Epithelial cell of prostate (primary cell): Measurements from ENCODE around the gene BCAP31.
"Not testable (repeated sequence)": the region's sequence is repeated elsewhere in the genome, so short reads cannot be mapped to it uniquely, and the experiment has no call there.

Experiments used
- DNase-seq: peaks from one replicate; pipeline ENCODE4 v3.0.0-alpha.2; 2011; ENCODE audit warnings: low read depth, low spot score
- H3K27ac ChIP-seq: fragments of 450-650 bp; 2 replicates; pipeline ENCODE4 v1.5.1; 2017; ENCODE audit warnings: mild to moderate bottlenecking

BCAP31 gene

DNA sequence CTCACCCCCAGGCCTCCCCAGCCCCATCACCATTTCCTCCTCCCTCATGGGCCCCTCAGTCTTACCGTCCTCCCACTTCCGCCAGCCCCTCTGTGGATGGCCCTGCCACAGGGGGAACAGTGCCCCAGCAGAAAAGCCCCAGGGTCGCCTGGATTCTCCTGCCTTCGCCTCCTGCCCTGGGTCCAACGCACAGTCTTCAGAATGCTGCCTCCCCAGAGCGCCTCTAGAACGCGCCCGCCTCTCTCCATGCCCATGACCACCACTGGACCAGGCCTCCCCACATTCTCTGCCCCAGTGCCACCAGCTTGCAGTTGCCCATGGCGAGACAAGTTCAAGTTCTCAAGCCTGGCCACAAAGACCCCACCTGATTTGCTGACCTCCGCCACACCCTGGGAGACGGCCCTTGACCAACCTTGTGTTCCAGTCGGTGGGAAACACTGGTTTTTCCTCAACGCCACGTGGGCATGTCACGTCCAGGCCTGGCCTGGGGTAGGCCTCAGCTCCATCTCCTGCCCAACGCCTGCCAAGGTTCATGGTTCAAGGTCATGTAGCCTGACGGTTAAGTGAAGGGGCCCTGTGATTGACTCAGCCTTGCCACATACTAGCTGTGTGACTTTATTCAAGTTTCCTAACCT lies 39.2 kb upstream of the BCAP31 start:
- DNase-seq: no peak
- no peak overlapping the region for H3K27ac ChIP-seq

DNA sequence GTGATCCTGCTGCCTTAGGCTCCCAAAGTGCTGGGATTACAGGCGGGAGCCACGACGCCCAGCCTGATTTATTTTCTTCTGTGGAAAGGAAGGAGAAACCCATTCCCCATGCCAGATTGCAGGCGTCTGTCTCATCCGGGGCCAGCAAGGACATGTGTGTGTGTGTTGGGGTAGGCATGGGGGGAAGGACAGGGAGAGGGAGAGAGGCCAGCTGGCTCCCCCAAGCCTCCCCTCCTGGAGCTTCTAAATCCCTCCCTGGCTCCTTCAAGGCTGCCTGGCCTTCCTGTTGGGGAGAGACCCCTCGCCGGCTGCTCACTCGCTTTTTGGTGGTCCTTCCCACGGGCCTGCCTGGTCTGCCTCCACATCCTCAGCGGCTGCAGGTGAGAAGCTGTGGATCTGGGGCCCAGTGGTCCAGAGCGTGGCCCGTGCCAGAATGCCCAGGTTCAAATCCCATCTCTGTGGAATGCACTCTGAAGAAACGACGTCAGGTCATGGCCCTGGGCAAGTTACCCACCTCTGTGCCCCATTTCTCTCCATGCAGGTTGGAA lies 38.5 kb upstream of the BCAP31 start:
- no peak for DNase-seq

DNA sequence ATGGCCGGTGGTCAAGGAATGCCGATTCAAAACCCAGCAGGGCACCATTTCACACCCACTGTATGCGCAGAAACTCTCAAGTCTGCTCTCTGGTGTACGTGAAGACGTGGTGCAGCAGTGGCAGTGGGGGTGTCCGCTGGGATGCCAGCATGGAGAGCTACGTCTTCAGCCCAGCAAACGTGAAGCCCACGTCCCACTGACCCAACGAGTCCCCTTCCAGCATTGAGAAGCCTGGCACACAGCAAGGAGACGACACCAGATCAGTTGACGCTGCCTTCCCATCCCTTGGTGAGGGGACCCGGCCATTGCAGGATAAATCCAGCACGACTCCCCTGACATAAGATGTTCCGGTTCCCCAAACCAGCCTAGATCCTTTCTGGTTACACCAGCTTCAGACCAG lies 37.7 kb upstream of the BCAP31 start:
- H3K27ac ChIP-seq: no peak overlapping the region
- no peak for DNase-seq

More for the DNA sequence above, 38.5 kb upstream of the BCAP31 start:
- no peak overlapping the region for H3K27ac ChIP-seq

DNA sequence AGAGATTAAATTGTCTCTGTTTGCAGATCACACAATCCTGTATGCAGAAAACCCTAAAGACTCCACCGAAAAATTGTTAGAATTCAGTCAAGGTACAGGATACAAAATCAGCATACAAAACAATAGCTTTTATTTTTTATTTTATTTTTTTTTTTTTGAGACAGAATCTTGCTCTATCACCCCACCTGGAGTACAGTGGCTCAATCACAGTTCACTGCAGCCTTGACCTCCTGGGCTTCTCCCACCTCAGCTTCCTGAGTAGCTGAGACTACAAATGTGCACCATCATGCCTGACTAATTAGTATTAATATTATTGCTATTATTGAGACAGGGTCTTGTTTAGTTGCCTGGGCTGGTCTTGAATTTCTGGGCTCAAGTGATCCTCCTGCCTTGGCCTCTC lies 30.9 kb upstream of the BCAP31 start:
- no peak overlapping the region for H3K27ac ChIP-seq
- DNase-seq: no peak

DNA sequence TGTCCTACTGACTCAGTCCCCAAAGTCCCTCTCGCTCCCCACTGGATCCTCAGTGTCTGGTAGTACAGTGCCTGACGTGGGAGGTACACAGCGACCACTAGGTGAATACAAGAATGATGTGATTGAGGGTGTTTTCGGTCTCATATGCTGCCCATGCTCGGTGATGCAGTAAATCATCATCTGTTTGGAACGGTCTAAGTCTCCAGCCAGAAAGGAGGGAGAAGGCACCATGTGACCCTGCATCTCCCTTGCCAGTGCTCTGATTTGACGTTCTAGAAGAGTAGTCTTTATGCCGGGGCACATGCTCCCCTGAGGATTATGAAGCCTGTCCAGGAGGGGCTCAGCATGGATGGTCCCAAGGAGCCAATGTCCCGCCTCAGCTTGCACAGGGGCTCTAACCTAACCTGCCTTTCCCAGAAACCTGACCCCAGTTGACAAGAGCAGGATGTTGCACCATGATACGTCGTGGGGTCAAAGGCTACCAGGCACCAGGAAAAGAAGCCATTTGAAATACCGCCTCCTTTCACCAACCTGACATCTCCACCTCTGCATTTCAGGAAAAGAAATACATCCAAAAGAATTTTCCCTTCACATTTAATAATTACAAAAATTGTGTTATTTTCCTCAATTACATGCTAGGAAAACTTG lies 26.1 kb upstream of the BCAP31 start:
- no peak for DNase-seq
- no peak overlapping the region for H3K27ac ChIP-seq

DNA sequence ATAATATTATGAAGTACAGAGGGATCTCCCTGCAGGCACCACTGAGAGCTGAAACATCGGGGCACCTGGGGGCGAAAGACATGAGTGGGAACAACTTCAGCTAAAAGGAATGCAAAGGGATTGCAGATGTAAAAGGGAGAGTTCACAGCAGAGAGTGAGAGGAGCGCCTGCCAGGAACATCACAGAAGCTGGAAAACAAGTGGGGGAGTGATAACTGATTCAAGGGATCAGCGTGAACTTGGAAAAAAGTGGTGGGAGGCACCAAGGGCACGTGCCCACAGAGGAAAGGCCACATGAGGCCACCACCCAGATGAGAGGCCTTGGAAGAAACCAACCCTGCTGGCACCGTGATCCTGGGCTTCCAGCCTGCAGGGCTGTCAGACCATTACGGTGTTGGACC lies 24.8 kb upstream of the BCAP31 start:
- not testable (repeated sequence) for H3K27ac ChIP-seq, DNase-seq

DNA sequence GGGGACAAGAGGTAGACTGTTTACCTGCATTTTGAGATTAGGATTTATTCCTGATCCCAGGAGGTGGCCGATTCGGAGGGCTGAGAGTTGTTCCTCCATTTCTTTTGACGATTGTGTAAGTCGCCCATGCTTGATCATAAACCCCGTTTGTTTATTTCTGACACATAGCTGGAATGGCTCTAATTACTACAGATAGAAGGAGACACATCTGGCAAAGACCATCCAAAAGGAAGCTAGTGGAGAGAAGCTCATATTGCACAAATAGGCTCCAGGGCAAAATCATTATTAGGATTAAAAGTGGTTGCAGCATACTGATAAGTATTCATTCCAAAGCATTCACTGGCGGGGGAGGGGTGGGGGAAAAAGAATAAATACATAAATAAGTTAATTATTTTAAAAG lies 22.8 kb upstream of the BCAP31 start:
- DNase-seq, H3K27ac ChIP-seq: not testable (repeated sequence)

DNA sequence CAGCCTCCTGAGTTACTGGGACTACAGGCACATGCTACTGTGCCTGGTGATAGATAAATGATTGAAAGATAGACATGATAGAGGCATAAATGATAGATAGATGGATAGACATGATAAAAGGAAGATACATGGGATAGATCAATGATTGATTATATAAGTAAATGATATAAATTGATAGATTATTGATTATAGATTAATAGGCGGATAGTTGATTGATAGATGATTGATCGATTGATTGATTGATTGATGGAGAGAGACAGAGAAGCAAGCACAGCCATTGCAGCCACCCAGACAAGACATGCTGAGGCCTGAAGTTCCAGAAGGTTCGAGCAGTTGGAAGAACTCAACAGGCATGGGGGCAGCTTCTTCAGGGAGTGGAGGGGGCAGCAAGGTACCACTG lies 22.2 kb upstream of the BCAP31 start:
- H3K27ac ChIP-seq: no peak overlapping the region
- DNase-seq: no peak

DNA sequence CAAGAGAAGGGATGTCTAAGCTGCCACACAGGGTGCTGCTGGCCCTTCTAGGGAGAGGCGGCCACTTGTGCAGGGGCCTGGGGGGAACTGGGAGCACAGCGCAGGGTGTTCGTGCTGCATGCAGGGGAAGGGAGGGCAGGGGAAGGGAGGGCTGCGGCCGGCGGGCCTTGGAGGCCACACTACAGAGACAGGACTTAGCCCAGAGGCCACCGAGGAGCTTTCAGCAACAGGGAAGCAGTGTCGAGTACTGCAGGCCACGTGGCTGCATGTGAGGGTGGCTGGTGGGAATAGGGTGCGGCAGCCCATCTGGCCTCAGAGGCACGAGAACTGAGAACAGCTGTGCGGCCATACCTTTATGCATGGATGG lies 20.9 kb upstream of the BCAP31 start:
- not testable (repeated sequence) for H3K27ac ChIP-seq, DNase-seq

DNA sequence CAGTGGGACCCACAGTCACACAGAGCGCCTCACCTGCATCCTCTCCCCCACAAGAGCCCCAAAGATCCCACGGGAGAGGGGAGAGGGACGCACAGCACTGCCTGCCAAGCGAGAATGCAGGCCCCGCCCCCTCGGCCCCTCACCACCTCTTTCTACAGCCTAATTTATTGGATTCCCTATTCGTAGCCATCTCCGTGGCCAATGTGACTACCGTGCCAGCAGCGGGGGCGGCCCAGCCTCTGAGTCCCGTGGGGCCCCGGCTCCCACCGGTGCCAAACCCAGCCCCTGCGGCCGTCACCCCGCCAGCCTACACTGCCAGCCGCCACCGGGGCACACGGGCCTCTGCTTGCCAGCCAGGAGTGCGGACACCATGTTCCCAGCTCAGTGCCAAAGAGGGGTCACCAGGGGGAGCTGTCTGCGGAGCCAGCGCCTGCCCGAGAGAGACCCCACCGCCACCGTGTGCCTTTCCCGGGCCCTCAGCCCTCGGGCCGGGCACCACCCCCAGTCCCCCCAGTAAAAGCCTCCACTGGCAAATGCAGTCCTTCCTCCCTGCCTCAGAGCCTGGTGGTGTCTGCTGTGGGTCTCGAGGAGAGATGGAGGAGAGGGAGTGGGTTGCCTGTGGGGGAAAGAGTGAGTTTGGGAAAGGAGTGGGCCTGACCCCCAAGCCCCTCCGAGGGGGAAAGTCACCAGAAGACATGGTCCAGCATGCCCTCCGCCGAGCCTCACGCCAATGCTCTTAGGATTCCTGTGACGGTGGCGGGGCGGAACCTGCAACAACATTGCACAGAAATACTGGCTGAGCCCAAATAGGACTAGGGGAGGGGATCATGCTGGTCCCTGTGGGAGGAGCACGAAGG lies 20.3 kb upstream of the BCAP31 start:
- no peak for DNase-seq
- no peak overlapping the region for H3K27ac ChIP-seq

DNA sequence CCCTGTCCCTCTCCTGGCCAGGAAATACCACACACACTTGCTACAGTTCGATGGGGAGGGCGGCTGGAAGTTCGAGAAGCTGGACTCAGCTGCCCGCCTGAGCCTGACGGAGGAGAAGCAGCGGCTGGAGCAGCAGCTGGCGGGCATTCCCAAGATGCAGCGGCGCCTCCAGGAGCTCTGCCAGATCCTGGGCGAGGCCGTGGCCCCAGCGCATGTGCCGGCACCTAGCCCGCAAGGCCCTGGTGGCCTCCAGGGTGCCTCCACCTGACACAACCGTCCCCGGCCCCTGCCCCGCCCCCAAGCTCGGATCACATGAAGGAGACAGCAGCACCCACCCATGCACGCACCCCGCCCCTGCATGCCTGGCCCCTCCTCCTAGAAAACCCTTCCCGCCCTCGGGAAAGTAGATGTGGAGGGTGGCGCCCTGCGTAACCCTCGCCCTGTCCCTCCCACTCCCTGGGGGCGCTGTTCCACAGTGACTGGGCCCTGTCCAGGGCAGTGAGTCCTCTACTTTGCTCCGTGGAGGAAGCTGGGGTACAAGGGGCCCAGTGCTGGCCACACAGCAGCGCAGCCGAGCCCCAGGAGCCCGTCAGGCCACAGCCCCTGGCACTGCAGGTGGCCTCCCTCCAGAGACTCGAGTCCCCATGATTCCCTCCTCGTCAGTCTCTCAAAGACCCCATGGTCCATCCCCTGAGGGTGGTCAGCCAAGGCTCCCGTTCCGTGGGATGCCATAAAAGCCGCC lies 19.5 kb upstream of the BCAP31 start:
- H3K27ac ChIP-seq: not testable (repeated sequence)

DNA sequence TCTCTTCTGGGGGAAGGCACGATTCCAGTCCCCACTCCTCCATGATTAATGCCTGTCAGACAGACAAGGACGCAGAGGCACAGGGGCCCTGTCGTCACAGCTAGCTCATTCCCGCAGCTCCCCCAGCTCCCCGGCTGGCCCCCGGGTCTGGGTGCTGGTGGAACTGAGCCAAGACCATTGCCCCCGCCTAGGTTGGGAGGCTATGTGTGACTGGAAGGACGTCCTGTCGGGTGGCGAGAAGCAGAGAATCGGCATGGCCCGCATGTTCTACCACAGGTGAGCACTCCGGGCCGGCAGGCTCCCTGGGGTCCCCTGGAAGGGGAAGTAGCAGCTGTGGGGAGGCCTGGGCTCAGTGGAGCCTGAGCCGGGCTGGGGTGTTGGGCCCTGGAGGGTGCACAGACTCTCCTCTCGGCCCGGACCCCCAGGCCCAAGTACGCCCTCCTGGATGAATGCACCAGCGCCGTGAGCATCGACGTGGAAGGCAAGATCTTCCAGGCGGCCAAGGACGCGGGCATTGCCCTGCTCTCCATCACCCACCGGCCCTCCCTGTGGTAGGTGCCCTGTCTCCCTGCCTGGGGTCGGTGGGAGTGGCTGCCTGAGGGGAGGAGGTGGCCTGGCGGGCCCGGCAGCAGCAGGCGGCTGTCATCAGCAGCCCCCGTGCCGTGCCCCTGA lies 18.7 kb upstream of the BCAP31 start:
- DNase-seq, H3K27ac ChIP-seq: not testable (repeated sequence)

More for the DNA sequence above, 19.5 kb upstream of the BCAP31 start:
- DNase-seq: not testable (repeated sequence)

DNA sequence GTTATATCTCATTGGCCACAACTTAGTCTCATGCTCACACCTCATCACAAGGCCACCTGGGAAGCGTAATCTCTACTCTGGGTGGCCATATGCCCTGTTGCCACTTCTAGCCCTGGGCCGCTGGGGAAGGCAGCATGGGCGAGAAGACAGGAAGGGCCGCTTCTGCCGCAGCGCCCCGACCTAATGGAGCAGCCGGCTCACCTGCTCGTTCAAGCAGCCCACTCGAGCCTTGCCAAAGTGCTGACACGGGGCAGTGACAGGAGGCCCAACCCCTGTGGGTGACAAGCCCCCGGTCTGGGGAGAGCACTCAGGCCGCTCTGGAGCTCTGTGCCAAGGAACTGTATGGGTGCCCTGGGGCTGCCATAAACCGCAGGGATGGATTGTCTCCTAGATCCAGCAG lies 17.9 kb upstream of the BCAP31 start:
- not testable (repeated sequence) for DNase-seq, H3K27ac ChIP-seq

DNA sequence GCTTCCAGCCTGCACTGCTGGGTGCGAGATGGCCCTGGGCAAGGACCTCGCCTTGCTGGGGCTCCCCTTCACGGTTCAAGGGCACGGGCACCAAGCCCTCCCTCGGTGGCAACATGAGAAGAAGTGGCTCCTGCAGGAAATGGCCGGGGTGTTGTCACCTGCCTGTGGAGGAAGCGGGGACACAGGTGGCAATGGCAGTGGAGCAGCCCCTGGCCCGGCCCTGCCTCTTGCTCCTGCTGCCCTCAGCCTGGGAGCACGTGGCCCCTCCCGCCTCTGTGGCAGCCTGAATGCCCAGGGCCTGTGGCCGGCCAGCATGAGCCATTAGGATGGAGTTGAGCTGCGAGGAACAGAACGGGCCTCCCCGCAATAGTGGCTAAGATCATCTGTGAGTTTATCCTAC lies 17.3 kb upstream of the BCAP31 start:
- H3K27ac ChIP-seq: no peak overlapping the region
- DNase-seq: no peak

DNA sequence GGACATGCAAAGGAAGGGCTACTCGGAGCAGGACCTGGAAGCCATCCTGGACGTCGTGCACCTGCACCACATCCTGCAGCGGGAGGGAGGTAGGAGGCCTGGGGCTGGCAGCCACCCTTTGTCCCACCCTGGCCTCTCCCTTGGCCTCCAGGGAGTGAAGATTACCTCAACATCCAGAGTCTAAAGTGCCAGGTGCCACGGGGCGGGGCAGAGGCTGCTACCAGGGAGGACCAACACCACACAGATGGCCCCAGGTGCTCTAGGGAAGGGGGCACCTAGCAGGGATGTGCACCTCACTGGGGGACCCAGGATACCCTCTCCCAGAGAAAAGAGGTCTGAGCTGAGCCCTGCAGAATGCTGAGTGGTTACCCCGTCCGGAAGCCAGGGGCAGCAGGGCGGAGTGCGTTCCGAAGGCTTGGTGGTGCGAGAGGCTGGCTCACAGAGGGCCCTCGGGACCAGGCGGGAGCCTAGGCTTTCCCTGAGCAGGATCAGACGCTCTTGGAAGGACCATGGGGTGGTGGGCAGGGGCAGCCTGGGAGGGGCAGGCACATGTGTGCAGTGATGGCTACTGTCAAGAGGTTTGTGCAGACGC lies 16.5 kb upstream of the BCAP31 start:
- no peak for DNase-seq
- H3K27ac ChIP-seq: no peak overlapping the region

DNA sequence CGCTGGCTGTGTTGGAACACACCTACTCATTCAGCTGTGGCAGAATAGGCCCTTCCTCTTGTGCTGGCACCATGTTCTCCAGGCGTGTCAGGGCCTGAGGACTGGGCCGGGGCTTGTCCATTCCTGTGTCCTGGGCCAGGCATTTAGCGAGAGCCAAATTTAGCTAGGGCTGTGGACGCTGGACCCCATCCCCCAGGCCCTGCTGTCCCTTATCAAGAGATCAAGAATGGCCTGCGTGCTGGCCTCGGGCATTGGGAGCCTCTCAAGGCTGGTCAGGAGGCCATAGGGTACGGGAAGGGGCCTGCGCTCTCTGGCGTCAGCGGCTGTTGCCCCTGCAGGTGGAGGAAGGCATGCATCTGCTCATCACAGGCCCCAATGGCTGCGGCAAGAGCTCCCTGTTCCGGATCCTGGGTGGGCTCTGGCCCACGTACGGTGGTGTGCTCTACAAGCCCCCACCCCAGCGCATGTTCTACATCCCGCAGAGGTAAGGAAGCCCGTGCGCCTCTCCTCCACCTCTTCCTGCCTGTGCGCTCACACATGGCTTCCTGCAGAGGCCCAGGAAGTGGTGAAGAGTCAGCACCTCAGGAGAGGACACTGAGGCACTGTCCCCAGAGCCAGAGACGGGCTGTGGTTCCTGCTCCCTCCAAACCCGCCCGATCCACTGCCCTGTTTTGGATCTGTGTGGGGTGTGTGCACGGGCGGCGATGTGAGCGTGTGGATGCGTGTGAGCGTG lies 15.7 kb upstream of the BCAP31 start:
- DNase-seq: no peak
- H3K27ac ChIP-seq: no peak overlapping the region

DNA sequence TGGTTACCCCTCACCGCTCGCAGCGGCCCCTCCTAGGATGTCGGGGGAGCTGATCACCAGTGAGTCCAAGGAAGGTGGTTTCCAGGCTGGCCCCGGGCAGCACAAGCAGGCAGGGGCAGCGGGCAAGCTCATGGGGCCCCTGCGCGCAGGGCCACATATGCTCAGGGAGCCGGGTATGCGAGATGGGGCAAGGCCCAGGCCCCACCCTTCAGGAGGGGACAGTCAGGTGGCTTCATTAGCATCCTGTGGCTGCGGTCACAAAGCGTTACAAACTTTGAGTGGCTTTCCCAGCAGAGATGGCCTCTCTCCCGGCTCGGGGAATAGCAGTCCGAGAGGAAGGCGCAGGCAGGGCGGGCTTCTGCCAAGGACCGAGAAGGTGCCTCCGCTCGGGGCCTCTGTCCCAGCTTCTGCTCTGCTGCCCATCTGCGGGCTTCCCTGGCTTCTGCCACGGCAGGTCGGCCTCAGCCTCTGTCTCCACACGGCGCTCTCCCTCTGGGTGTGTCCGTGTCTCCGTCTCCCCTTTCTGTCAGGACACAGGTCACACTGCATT lies 13.9 kb upstream of the BCAP31 start:
- DNase-seq: no peak
- no peak overlapping the region for H3K27ac ChIP-seq

DNA sequence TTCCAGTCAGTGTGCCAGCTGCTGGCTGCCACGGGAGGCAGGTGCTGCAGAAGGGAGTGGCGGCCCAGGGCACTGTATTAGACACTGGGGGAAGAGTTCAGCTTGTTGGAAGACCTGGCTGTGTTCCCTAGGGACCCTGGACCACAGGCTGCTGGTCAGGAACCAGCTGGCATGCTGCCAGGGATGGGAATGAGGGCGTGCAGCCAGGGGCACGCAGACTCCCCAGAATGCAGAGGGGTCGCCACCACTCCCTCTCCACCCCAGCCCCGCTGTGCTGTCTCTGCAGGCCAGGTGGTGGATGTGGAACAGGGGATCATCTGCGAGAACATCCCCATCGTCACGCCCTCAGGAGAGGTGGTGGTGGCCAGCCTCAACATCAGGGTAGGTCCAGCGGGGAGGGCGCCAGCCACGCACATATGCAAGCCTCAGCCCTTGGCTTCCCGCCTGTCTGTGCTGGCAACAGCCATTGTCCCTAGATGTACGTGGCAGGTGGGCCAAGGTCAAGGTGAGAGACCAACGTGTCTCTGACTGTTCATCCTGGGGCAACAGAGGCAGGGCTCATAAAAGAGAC lies 12.8 kb upstream of the BCAP31 start:
- no peak overlapping the region for H3K27ac ChIP-seq
- no peak for DNase-seq
